HEK293T (cell line): Measurements from ENCODE around the gene GABRD.

Experiments used
- CTBP1 ChIP-seq: fragments of 450-650 bp; IDR thresholded peaks from 2 replicates; pipeline ENCODE4 v1.6.1; 2016; ENCODE audit warnings: borderline replicate concordance
- FOXA1 ChIP-seq: fragments of 450-650 bp; IDR thresholded peaks from 2 replicates; pipeline ENCODE4 v1.6.1; 2016; ENCODE audit warnings: mild to moderate bottlenecking
- FOXM1 ChIP-seq: fragments of 450-650 bp; IDR thresholded peaks from 2 replicates; pipeline ENCODE4 v1.6.1; 2017; ENCODE audit warnings: mild to moderate bottlenecking, borderline replicate concordance
- NFRKB ChIP-seq: fragments of 450-650 bp; IDR thresholded peaks from 2 replicates; pipeline ENCODE4 v1.6.1; 2016; ENCODE audit warnings: mild to moderate bottlenecking, moderate library complexity
- SP1 ChIP-seq: fragments of 450-650 bp; IDR thresholded peaks from 2 replicates; pipeline ENCODE4 v1.6.1; 2017

- TF ChIP-seq FOXA1 (no peak), NFRKB (no peak), CTBP1 (no peak), SP1 (no peak), FOXM1 (no peak)
Observed at GRCh38 chr1:2050461-2050792, 31.3 kb downstream of the GABRD start.
